ENCODE results near the gene TRIM28.
A peak's percentile ranks its signal among the peaks of the same experiment; 100 is the strongest.
"Not testable (repeated sequence)": the region's sequence is repeated elsewhere in the genome, so short reads cannot be mapped to it uniquely, and the experiment has no call there.

TRIM28 gene

DNA sequence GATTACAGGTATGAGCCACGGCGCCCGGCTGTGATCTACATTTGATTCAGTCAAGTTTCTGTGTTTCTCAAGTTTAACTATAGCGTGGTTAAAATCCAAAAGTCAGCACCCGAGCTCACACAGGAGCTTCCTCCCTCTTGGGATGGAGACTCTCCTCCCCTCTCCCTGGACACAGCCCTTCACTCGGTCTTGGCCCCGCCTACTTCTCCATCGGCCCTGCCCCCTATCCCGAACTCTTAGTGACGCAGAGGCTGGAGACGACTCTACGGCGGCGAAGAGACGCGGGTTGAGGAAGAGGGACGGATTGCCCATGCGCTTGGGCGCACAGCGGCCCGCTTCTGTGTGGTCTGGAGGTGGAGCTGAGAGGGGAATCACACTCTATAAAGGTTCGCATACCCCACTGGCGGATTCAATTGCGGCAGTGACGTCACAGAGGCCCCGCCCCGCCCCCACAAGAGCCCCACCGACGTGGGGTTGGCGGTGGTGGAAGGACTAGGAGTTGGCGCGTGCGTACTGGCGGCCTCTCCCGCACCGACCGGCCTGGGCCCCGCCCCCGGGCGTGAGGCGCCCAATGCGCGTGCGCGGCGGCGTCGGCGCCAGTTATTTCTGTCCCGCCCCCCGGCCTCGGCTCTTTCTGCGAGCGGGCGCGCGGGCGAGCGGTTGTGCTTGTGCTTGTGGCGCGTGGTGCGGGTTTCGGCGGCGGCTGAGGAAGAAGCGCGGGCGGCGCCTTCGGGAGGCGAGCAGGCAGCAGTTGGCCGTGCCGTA lies at the start of gene TRIM28:
TRIM28 (plus strand) TSS at position 239 of the 765 bp plus-strand sequence. CDS start 694 bp downstream, outside the sequence.
- DNase-seq = no peak

DNA sequence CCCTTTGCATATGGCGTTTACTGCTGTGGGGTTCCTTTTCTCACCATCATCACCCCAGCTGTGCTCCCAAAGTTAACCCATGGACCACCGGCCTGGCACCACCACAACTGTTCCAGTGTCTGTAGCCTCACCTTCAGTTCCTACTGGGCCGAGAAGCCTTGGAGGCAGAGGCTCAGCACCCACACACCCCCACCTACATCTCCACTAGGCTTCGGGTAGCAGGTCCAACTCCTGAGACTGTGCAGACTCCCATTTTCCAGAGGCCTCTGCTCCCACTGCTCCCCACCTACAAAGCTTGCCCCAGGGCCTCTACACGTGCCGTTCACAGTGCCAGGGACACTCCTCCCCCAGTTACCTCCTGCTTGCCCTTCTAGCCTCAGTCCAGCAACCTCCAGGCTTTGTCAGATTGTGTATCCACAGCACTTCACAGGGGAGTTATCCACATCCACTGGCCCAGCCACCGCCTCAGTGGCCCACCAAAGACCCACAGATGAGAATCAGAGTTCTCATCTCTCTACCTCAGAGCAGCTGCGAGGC lies 46.2 kb upstream of the TRIM28 start:
- DNase-seq = no peak

DNA sequence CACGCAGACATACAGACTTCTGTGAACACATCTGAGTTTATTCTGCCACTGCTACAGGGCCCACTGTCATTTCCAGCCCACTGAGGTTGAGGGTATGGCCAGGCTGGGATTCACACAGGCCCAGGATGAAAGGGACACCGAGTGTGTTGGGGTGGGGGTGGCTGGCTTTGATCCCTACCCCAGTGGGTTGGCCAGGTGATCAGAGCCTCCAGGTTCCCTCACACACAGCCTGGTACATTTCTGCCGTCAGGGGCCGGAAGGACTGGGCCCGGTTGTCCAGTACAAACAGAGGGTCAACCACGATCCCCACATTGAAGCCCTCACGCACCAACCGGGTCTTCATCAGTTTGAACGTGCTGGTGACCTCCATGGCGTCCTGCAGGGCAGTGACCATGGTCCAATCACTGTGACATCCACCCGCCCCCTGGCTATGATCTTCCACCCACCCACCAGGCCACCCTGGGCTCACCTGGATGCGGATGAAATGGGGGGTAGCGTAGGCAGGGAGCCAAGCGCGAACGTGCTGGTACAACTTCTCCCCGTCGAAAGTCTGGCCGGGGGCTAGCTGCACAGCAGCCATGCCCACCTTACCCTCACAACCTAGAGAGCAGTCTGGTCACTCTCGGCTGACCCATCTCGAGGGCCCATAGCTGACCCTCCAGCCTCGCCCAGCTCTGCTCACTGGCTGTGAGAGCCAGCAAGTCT lies 45.4 kb upstream of the TRIM28 start:
- no peak for DNase-seq

- DNase-seq = peak; percentile 96
Measured at GRCh38 chr19:58499021-58499927, 44.6 kb upstream of the TRIM28 start.

- no peak for DNase-seq
Measured at GRCh38 chr19:58500242-58500641, 43.6 kb upstream of the TRIM28 start.

DNA sequence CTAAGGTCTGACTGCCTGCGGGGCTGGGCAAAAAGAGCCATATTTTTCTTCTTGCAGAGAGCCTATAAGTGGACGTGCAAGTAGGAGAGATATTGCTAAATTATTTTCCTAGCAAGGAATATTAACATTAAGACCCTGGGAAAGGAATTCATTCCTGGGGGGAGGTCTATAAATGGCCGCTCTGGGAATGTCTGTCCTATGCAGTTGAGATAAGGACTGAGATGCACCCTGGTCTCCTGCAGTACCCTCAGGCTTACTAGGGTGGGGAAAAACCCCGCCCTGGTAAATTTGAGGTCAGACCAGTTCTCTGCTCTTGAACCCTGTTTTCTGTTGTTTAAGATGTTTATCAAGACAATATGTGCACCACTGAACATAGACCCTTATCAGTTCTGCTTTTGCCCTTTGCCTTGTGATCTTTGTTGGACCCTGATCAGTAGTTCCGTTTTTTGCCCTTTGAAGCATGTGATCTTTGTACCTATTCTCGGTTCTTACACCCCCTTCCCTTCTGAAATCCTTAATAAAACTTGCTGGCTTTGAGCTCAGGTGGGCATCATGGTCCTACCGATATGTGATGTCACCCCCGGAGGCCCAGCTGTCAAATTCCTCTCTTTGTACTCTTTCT lies 36.2 kb upstream of the TRIM28 start:
- DNase-seq = not testable (repeated sequence)

GRCh38 chr19:58509731-58510083 lies 34.2 kb upstream of the TRIM28 start:
- no peak for DNase-seq

DNA sequence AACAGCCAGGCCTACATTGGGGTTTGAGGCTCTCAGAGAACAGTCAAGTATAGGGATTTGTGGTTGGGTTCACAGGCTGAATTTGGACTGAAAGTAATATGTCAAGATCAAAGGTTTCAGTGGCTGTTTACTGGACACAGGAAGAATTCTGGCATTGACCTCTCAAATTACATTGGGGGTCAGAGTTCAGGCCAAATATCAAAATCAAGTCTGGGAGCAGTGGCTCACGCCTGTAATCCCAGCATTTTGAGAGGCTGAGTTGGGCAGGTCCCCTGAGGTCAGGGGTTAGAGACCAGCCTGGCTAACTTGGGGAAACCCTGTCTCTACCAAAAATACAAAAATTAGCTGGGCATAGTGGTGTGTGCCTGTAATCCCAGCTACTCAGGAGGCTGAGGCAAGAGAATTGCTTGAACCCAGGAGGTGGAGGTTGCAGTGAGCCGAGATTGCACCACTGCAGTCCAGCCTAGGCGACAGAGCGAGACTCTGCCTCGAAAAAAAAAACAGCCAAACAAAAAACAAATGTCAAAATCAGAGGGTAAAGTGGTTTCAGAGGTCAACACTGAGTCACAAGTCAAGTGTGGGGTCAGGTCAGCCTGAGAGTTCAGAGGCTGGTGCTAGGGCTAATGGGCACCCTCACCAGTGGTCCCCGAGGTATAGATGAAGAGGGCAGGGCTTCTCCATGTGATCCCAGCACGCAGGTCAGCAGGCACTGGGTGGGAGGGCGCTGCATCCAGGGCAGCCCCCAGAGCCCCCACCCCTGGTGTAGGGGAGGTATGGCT lies 33.6 kb upstream of the TRIM28 start:
- no peak for DNase-seq

DNA sequence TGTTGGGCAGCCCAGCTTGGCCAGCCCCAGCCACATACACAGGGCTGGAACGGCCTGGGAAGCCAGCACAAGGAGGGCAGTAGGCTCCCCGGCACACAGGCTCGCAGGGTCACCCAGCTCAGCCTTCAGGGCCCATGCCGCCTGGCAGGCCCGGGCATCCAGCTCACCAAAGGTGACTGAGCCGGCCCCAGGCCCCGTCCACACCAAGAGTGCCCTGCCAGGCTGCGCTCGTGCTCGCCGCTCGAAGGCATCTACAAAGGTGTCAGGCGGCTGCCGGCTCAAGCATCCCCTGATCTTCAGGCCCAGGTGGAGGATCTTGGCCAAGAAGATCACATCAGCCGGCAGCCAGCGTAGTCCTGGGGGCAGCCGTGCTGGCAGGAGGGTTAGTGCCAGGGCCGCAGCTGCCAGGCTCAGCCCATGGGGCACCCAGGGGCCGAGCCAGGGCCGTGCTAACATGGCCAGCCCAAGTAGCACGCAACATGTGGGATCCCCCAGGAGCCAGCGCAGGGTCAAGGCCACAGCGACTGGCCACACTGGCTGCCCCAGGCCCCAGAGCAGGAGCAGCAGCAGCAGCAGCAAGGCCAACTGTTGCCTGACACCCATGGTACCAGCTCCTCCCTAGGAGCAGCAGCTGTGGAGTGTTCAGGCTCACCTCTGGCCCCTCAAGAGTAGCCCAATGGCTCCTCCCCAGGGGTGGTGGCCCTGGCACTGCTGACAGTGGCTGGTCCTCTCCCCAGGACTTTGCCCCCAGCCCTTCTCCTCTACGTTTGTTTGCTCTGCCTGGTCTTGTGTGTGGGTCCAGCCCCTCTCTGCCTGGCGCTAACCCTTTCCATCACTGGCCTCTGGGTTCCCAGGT lies 32.3 kb upstream of the TRIM28 start, which contains the start of gene SLC27A5:
SLC27A5 (minus strand) TSS at position 640 of the 856 bp plus-strand sequence; CDS start at position 603, 37 bp downstream.
- DNase-seq = no peak

DNA sequence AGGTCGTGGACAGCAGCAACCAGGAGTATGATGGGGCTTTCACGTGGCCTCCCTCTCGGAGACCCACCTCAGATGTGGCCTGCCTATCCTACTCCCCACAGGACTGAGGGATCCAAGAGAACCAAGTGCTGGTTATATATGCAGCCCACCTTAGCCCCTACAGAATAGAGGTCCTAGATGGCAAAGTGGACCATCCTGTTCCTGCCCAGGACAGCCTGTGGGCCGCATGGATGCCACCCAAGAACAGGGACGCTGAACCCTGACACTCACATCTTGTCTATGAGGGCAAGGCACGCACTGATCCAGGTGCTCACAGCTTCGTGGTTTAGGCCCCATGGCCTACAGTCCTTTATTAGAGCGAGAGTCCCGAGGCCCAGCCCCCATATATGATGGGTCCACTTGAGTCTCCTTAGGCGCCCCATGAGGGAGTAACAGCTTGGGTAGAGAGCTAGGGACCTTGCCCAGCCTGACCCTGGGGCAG lies 30.6 kb upstream of the TRIM28 start:
- DNase-seq = no peak

DNA sequence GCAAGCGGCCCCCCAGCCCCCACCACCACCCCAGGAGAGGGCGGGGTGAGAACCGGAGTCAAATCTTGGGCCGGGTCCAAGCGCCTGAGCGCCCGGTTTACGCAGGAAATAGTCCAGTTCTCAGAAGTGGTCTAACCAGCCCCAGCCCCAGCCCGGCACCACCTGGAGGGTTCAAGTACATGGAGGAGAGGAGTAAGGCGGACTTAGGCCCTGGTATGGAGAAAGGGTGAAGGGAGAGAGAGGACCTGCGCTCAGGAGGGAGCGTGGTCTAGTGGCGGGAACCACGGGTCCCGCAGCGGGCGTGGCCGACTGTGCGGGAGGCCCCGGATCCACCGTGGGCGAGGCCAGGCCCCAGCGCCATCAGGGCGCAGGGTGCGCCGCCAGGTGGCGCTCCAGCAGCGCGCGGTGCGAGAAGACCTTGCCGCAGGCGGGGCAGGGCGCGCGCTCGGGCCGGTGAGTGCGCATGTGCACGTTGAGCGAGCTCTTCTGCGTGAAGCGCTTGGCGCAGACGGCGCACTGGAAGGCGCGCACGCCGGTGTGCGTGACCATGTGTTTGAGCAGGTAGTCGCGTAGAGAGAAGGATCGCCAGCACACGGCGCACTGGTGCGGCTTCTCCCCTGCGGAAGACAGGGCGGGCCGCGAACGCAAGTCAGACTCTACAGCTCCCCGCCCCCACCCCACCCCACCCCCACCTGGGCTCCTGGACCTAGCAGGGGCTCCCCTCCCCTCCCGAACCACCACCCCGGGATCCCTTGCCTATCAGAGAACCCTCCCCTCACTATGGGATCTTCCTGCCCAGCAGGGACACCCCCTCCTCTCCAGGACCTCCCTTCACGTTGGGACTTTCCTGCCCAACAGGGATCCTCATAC lies 29.9 kb upstream of the TRIM28 start:
- DNase-seq = peak; percentile 37

GRCh38 chr19:58514564-58515022 lies 29.3 kb upstream of the TRIM28 start:
- no peak for DNase-seq

DNA sequence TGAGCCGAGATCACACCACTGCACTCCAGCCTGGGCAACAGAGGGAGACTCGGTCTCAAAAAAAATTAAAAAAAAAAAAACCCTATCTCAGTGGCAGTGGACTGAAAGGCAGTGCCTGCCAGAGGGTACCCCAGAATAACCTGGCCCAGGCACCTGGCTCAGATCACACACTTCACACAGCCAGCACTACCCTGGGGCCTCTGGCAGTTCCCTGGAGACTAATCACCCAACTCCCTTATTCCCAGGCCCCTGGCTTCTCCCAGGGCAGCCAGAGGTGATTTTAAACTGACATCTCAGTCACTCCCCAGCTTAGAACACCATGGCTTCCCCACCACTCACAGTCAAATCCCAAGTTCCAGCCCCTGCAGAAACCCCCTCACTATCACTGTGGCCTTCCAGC lies 28.6 kb upstream of the TRIM28 start:
- DNase-seq = no peak

DNA sequence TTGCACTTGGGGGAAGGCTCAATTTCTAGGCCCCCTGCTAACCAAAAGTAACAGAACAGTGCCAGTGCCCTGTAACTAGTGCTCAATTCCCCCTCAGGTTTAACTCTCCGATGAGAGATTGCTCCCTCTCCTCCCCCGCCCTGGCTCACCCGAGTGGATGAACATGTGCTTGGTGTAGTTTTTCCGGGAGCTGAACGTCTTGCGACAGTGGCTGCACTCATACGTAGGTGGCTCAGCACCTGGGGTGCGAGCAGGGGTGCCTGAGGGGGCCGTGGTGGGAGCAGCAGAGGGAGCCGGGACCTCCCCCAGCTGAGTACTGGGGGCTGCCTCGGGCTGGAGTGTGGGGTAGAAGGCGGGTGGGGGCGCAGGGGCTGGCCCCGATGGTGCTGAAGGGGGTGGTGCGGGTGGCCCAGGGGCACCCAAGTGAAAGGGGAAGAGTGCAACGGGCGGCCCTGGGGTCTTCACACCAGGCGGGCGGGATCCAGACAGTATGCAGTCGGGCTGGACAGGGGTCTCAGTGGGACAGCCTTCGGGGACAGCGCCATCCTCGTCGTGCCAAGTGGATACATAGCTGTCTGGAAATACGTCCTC lies 27.5 kb upstream of the TRIM28 start:
- no peak for DNase-seq

DNA sequence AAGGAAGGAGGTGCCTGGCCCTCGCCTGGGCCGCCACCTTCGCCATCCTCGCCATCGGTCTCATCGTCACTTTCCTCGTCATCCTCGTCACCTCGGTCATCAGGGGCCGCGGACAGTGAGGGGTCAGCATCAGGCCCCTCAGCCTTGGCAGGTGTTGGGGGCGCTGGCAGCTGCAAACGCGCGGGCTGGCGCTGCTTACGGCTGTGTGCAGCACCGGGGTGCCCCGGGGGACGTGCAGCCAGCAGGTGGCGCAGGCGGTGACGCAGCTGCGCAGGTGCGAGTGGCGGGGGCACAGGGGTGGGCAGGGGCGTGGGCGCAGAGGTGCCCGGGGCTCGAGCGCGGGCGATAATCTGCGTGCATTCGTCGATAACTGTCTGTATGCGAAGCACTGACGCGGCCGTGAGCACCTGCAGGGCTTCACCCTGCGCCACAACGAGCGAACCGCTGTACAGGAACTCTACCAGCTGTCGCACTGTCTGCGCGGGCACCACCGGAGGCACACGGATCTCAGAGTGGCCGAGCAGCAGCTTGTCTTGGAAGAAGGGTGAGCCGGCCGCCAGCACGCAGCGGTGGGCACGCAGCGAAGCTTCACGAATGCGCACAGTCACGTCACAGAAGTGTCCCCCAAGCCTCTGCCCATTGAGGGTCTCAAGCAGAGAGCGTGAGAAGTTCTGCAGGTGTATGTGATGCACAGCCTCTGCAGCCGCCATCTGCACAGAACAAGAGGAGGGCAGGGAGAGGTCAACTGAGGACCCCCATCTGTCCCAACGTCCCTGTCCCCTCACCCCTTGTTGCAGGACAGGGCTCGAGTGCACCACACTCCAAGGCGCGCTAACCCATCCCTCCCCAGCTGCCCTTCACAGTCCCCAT lies 26.7 kb upstream of the TRIM28 start:
- DNase-seq = no peak

DNA sequence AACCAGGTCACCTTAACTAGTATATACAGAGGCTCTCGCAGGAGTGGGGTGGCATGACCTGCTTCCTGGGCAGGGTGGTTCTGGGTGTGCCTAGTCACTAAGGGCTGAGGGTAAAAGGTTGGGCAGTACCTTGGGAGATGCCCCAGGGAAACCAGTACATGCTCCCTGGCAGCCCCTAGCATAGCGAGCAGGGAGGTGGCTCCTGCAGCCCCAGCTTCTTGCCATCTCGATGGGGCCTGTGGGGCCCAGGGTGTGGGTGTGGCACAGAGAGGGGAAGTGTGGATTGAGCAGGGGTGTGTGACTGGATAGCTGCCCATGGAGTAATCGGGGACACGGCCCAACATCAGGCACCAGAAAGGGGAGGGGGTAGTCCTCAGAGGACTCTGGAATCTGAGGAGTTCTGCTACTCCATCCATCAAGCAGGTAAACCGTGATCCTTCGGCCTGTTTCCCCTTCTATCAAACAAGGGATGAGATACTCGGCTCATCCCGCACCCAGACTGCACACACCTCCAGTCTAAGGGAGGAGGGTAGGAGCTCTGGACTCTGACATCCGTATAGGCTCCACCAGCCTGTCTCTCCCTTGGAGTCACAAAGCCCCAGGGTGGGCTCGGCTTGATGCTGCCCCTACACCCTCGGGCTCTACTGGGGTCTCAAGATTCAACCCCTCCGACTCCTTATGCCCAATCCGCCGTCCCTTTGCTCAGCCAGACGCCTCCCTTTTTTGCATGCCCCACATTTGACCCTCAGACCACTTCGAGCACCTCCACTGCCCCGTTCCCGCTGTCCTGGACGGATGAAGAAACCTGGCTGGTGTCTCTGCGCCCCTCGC lies 25.4 kb upstream of the TRIM28 start:
- no peak for DNase-seq

GRCh38 chr19:58519087-58519354 lies 24.8 kb upstream of the TRIM28 start:
- DNase-seq = peak; percentile 33

All from kidney glomerular epithelial cell (primary cell).